BE2C (cell line): ENCODE results near the gene TNRC6A.

Experiments
- DNase-seq: peaks from one replicate; pipeline ENCODE4 v3.0.0-alpha.2; 2020
- H3K27me3 ChIP-seq: fragments of 250-450 bp; sonication (Bioruptor Pico); 2 replicates; pipeline ENCODE4 v1.5.1; 2020; ENCODE audit warnings: mild to moderate bottlenecking
- H3K36me3 ChIP-seq: fragments of 250-450 bp; sonication (Bioruptor Pico); 2 replicates; pipeline ENCODE4 v1.5.1; 2020; ENCODE audit warnings: mild to moderate bottlenecking
- H3K4me1 ChIP-seq: fragments of 250-450 bp; sonication (Bioruptor Pico); 2 replicates; pipeline ENCODE4 v1.5.1; 2020
- H3K4me3 ChIP-seq: 2 replicates; pipeline ENCODE4 v1.5.1; 2011; ENCODE audit warnings: low read depth, low read length
- H3K9me3 ChIP-seq: fragments of 250-450 bp; sonication (Bioruptor Pico); 2 replicates; pipeline ENCODE4 v1.5.1; 2020
- CTCF ChIP-seq: IDR thresholded peaks from 2 replicates; pipeline ENCODE4 v1.5.1; 2012; ENCODE audit warnings: mild to moderate bottlenecking, low read depth, low read length

Gene TNRC6A

GRCh38 chr16:24754543-24754942 lies 25.1 kb downstream of the TNRC6A start:
- no peak for DNase-seq
- Histone ChIP-seq H3K4me1 (peaks cover 7% of the 10 kb centered on the region), H3K27me3 (no peaks in the 10 kb centered on the region), H3K4me3 (no peak overlapping the region), H3K36me3 (peaks cover 6% of the 10 kb centered on the region), H3K9me3 (no peaks in the 10 kb centered on the region)
- no peak for TF ChIP-seq CTCF

- Histone ChIP-seq H3K36me3 (peaks cover 6% of the 10 kb centered on the region), H3K4me1 (peaks cover 7% of the 10 kb centered on the region), H3K9me3 (no peaks in the 10 kb centered on the region), H3K27me3 (no peaks in the 10 kb centered on the region), H3K4me3 (no peak overlapping the region)
- no peak for TF ChIP-seq CTCF
- DNase-seq = peak; percentile 16
Measured at GRCh38 chr16:24755201-24755874, 25.9 kb downstream of the TNRC6A start.

GRCh38 chr16:24758373-24758772 lies 28.9 kb downstream of the TNRC6A start:
- no peaks in the 10 kb centered on the region for H3K27me3 ChIP-seq
- peaks cover 5% of the 10 kb centered on the region; the same call in 1 of the 2 replicates for H3K4me1 ChIP-seq
- peaks cover 16% of the 10 kb centered on the region for H3K36me3 ChIP-seq
- DNase-seq = no peak
- no peak overlapping the region for H3K4me3 ChIP-seq
- H3K9me3 ChIP-seq = no peaks in the 10 kb centered on the region
- TF ChIP-seq CTCF = no peak

GRCh38 chr16:24759006-24759405 lies 29.6 kb downstream of the TNRC6A start:
- TF ChIP-seq CTCF = no peak
- Histone ChIP-seq H3K9me3 (no peaks in the 10 kb centered on the region), H3K4me1 (peaks cover 5% of the 10 kb centered on the region; the same call in 1 of the 2 replicates), H3K36me3 (peaks cover 20% of the 10 kb centered on the region), H3K27me3 (no peaks in the 10 kb centered on the region), H3K4me3 (no peak overlapping the region)
- DNase-seq = no peak

GRCh38 chr16:24761526-24761925 lies 32.1 kb downstream of the TNRC6A start:
- Histone ChIP-seq H3K36me3 (peaks cover 20% of the 10 kb centered on the region), H3K27me3 (no peaks in the 10 kb centered on the region), H3K4me1 (no peaks in the 10 kb centered on the region), H3K4me3 (no peak overlapping the region), H3K9me3 (no peaks in the 10 kb centered on the region)
- TF ChIP-seq CTCF = no peak
- no peak for DNase-seq

- no peaks in the 10 kb centered on the region for H3K4me1 ChIP-seq
- H3K27me3 ChIP-seq = no peaks in the 10 kb centered on the region
- H3K4me3 ChIP-seq = no peak overlapping the region
- DNase-seq = no peak
- H3K9me3 ChIP-seq = no peaks in the 10 kb centered on the region
- H3K36me3 ChIP-seq = peaks cover 29% of the 10 kb centered on the region
- no peak for TF ChIP-seq CTCF
Measured at GRCh38 chr16:24764916-24765315, 35.5 kb downstream of the TNRC6A start.
